DMS 273 (cell line): ENCODE results near the gene PLPP6.

Experiments
- DNase-seq: peaks from one replicate; lab custom pipeline; 2025; ENCODE audit not compliant: unreplicated experiment; lab: John Stamatoyannopoulos, UW

Gene PLPP6

DNA sequence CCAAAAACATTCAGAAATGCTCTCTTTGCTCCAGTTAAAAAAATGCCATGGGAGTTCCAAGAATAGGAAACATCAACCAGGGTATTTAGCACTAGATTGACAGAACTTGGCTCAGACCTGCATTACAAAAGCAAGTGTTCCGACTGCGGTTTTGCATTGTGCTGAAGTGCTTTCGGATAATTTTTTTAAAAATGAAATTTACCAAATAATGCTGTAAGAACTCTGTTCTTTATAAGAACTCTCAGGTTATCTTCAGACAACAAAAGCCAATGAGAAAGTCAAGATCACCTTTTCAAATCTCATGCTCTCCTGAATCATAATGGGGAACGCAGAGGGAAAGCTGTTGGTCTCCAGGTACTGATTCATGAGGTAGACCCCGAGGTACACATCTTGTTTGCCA lies 483 bp upstream of the PLPP6 start:
- DNase-seq, result no peak

- DNase-seq, result peak; percentile 40
Observed at GRCh38 chr9:4662989-4663792, 1.1 kb downstream of the PLPP6 start.

- DNase-seq, result no peak
Observed at GRCh38 chr9:4663956-4664355, 1.9 kb downstream of the PLPP6 start.

DNA sequence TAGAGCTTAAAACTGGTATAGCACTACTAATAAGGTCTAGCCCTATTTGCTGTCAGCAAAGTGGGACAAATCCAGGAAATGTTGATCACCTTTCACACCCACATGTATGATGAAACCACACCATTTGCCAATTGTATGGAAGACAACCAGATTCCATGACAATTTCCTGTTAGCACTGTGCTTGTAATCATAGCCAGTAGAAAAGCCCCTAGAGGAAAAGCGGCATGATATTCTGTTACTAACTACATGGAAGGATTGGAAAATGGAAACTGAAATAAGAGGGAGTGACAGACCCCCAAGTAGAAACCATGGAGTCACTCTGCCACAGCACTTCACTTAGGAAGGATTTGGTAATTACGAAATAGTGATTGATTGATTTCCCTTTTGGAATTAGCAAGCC lies 3.3 kb downstream of the PLPP6 start:
- DNase-seq, result peak; percentile 29

DNA sequence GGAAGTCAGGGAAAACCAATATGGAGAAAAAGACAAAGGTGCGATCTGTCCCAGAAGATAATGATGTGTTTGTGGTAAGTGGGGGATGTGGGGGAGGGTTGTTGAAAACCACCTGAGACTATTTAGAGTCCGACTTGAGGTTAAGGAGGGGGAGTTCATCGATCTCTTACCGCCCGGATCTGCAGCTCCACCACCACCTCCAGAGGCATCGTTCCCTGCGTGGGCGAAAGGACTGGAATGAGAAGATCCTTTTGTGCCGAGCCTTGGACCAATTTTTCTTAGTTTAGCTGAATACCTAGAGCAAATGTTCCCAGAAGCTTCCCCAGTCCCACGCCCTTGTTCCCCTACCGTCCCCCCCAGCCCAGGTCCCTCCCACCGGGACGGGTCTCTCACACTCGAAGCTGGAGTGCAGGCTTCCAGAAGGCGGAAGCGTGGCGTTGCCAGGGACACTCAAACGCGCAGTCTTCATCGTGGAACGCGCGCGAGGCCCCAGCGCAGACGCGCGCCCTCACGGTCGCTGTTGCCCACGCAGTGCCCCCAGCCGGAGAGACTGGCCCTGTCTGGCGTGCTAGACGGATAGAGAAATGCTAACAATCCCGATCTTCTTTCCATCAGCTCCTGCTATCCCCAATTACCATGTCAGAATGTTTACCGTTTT lies 4.1 kb downstream of the PLPP6 start, which contains the start of gene SPATA6L:
SPATA6L (minus strand) TSS at position 439 of the 658 bp plus-strand sequence; CDS start at position 209, 230 bp downstream.
- peak; percentile 64 for DNase-seq

DNA sequence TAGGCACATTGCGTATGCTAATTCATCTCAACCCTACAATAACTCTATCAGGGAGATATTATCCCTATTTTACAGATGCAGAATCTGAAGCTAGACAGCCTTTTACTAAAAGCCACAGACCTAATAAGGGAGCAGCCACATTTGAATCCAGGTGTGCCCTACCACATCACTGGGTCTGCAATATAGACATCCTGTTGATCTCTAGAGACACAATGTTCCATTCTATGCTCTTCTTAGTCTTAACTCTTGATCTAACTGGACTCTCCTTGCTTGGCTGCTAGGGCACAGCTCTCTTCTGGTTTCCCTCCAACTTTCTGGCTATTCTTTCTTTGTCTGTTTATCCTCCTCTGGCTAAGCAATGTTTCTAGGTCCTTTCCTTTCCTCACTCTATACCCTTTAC lies 5.6 kb downstream of the PLPP6 start:
- no peak for DNase-seq

GRCh38 chr9:4668604-4669003 lies 6.5 kb downstream of the PLPP6 start:
- DNase-seq, result no peak

DNA sequence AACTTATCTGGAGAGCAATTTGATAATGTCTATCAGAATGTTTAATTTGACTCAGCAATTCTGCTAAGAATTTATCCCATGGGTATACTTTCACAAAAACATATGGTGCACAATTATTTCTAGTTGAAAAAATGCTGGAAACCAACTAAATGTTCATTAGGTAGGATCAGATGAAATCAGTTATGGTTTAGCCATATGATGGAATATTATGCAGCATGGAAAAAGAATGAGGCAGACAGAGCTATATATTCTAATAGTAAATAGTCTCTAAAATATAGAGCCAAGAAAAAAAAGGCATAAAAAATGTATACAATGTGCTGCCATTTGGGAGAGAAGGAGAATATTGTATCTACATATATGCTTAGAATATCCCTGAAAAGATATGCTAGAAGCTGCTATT lies 7.8 kb downstream of the PLPP6 start:
- no peak for DNase-seq

- no peak for DNase-seq
Observed at GRCh38 chr9:4670591-4670990, 8.5 kb downstream of the PLPP6 start.

- DNase-seq, result no peak
Observed at GRCh38 chr9:4671737-4672136, 9.6 kb downstream of the PLPP6 start.

GRCh38 chr9:4674783-4675182 lies 12.7 kb downstream of the PLPP6 start:
- DNase-seq, result peak; percentile 6

DNA sequence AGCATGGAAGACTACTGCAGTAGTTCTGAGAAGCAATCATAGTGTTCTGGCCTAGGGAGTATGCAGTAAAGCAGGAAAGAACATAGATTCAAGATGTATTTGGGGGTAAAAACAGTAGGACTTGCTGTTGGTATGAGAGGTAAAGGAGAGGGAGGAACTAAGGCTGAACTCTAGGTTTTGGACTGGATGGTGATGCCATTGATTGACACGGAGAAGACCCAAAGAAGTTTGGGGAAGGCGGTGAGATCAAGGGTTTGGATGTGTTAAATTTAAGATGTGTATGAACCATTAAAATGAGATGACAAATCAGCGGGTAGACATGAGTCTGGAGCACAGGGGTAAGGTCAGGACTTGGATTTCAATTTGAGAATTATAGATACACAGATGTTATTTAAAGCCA lies 15.3 kb downstream of the PLPP6 start:
- DNase-seq, result no peak

GRCh38 chr9:4678679-4679267 lies 16.7 kb downstream of the PLPP6 start:
- DNase-seq, result peak; percentile 68

DNA sequence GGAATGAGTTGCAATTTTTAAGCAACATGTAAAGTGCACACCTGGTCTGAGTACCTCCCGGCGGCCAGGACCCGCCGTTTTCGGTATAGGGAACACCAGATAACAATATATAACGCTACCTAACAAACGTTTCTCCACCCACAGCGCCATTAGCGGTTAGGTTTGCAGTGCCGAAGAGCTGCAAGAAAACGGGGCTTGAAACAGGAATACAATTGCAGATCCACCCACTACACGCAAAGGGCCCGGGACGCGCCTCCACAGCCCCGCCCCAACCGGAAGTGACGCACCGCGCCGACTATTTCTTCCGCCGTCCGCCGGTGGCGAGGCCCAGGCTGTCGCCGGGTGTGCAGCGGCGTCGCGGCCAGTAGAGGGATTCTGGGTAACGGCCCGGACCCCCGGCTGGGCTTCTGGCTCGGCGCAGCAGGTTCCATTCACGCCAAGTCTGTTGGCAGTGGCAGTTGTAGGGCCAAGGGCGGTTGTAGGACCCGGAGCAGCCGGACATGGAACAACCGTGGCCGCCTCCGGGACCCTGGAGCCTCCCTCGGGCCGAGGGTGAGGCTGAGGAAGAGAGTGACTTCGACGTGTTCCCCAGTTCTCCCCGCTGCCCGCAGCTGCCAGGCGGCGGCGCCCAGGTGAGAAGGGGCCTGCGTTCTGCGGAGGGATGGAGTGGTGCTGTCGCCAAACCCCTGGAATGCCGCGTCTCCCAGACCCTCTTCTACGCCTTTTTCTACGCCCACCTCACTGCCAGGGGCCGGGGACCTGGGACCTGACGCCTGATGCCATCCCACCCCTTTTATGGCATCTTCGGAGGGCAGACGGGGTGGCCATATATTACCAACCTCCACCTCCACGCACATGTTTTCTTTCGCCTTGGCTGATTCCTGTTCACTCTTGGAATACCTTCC lies 17.4 kb downstream of the PLPP6 start, which contains the start of gene CDC37L1:
CDC37L1 (plus strand) TSS at position 302 of the 905 bp plus-strand sequence; CDS start at position 501, 199 bp downstream.
- DNase-seq, result peak; percentile 97

DNA sequence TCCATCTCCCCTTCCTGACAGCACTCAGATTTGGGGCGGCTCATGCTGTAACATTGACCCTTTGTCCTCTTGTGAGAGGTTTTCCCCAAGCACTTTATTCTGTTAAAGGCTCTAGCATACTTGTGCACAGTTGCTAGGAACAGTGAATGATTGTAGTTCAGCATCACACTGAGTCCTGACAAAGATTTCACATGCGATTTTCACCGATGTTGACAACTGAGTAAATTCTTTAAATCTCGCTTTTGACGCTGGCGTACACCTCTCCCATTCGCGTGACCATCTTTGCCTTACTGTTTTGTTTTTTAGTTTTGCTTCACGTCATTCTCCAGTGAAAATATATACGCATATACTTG lies 18.1 kb downstream of the PLPP6 start:
- DNase-seq, result no peak

DNA sequence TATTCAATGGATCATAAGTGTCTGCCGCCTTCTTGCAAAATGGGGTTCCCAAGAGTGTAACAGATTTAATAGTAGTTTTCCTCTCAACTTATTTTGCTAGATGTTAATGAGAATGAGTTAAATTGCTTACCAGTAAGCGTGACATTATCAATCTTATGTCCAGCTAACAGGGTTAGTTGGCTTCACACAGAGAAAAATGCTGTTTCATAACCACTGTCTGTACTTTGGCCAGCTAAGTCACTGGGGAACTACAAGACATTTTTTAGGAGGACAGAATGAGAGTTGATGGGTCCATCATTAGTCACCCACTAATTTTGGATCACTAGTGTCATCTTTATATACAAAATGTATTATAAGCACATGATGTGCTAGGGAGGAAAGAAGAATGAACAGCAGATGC lies 18.7 kb downstream of the PLPP6 start:
- DNase-seq, result no peak

- DNase-seq, result no peak
Observed at GRCh38 chr9:4684820-4685219, 22.7 kb downstream of the PLPP6 start.

- no peak for DNase-seq
Observed at GRCh38 chr9:4686112-4686511, 24.0 kb downstream of the PLPP6 start.

- DNase-seq, result no peak
Observed at GRCh38 chr9:4686584-4686983, 24.5 kb downstream of the PLPP6 start.

- DNase-seq, result peak; percentile 8
Observed at GRCh38 chr9:4689021-4689420, 26.9 kb downstream of the PLPP6 start.

- no peak for DNase-seq
Observed at GRCh38 chr9:4689687-4690104, 27.6 kb downstream of the PLPP6 start.
